ENCODE measurements around the gene GNAI3.

DNA sequence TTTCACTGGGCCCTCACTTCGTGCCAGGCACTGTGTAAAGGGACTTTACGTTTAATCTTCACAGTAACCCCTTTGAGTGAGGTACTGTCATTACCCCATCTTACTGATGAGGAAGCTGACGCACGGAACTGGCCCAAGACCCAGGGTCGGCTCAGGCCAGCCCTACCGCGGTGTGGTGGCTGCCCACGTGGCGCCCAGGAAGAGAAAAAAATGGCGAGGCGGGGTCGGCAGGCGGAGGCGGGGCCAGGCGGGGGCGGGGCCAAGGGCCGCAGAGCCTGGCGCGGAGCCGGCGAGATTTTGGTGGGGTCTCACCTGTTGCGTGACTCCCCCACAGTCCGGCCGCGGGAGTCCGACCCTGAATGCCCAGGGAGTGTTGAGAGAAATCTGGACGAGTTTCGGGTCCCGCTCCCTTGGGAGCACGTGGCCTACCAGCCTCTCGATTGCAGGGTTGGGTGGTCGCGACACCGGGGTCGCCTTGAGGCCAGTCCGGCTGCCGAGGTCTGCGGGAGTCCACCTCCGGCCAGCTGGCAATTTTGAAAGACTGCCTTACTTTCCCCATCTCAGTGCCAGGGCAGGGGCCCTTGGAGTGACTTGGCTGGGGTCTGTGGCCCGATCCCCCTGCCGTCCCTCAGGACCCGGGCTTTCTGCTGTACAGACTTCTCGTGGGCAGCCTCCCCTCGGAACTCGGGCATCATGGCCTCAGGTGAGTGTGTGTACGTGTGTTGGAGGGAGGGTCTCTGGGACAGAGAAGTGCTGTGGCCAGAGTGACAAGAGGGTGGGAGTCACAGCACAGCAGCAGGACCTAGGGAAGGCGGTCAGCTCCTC is 71.4 kb downstream of the GNAI3 start, which contains the start of the genes AMPD2 and GNAT2:
- TF ChIP-seq ZNF616 (CRISPR knock-in tag; IDR thresholded peaks at IDR 0.05; ENCODE audit: low read depth) (no peak), ZNF567 (CRISPR knock-in tag; IDR thresholded peaks at IDR 0.05; ENCODE audit: borderline replicate concordance) (no peak)
